Measurements from ENCODE around the gene PACRG.

- TF ChIP-seq STAT5B (CRISPR knock-in tag; IDR thresholded peaks at IDR 0.05) (no peak), NR1H2 (CRISPR knock-in tag; IDR thresholded peaks at IDR 0.05; ENCODE audit: borderline replicate concordance, low read depth) (no peak), BRCA1 (CRISPR knock-in tag; IDR thresholded peaks at IDR 0.05) (no peak), HNF4A (CRISPR knock-in tag; IDR thresholded peaks at IDR 0.05) (no peak), EZH2 (conservative IDR thresholded peaks at IDR 0.05; ENCODE audit: low read depth, low read length) (no peak), CTCF (CRISPR knock-in tag; IDR thresholded peaks at IDR 0.05) (no peak), MAX (IDR thresholded peaks at IDR 0.05) (no peak), ZNF557 (CRISPR knock-in tag; IDR thresholded peaks at IDR 0.05) (no peak), ZNF18 (CRISPR knock-in tag; IDR thresholded peaks at IDR 0.05; ENCODE audit: insufficient replicate concordance) (no peak), RFX5 (IDR thresholded peaks at IDR 0.05; ENCODE audit: low read depth, low read length) (no peak), EED (CRISPR knock-in tag; IDR thresholded peaks at IDR 0.05) (no peak), SETDB1 (CRISPR knock-in tag; IDR thresholded peaks at IDR 0.05; ENCODE audit: borderline replicate concordance) (no peak), HMG20A (CRISPR knock-in tag; IDR thresholded peaks at IDR 0.05; ENCODE audit: borderline replicate concordance) (no peak)
These were observed 304.2 kb downstream of the PACRG start for GRCh38 chr6:163031931-163032330.
